NAMALWA (cell line): ENCODE results near the gene TFAP2B.

Experiments
- DNase-seq: peaks from one replicate; pipeline ENCODE4 v3.0.0-alpha.2; 2015; ENCODE audit warnings: low spot score

Gene TFAP2B

DNA sequence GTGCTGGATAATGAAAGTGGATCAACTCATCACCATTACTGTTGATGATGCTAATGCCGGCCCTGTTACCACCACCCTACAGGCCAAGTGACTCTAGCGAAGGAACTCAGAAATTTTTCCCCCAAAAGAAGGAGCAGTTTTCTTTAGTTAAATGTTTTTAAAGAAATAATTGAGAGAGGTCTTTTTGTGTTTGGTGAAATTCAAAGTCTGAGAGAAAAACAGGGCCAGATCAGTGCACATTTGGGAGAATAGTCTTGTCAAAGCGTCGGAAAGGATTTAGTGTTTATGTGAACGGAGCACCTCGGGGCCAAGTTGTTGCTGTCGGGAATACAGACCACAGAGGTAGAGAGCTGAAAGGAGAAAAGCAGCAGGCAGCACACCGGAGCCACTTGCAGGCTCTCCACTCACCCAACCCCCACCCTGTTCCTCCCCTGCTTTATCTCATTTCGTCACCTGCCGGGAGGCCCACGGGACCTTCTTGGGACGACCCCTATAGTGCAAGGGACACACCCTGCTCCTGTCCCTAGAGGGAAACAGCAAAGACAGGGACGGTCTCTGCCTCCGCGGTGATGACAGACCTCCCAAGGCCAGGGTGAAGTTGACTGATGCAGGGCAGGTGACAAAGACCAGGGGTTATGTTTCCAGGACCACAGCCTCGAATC, 6.8 kb downstream of the TFAP2B start:
- no peak for DNase-seq

DNA sequence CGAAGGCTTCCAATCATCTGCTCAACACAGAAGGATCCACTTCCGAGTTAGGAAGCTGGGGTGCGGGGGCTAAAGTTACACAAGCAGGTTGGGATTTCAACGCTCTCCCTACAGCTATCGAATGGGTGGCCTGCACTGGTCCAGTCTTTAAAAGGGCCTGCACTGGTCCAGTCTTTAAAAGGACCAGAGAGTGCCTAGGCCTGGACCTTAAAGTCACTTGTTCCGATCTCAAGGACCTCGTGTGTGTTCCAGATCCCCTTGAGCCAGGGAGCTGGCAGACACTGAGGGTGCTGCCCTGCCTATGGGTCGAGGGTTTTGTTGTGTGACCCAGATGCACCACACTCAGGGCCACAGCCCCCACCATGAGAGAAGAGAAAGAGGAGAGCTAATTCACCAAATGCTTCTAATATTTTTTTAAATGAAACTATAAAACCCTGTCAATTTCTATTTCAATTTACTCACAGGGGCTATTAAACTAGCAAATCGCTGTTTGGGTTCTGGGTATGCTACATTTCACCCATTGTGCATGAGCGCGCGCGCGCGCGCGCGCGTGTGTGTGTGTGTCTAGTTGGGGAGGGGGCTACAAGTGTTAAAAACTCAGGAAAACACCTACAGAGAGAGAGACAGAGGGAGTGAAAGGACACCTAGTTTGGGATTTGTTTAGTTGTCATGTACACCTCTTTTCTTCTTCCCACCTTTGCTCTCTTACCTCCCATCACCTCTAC, 7.5 kb downstream of the TFAP2B start:
- DNase-seq = no peak

DNA sequence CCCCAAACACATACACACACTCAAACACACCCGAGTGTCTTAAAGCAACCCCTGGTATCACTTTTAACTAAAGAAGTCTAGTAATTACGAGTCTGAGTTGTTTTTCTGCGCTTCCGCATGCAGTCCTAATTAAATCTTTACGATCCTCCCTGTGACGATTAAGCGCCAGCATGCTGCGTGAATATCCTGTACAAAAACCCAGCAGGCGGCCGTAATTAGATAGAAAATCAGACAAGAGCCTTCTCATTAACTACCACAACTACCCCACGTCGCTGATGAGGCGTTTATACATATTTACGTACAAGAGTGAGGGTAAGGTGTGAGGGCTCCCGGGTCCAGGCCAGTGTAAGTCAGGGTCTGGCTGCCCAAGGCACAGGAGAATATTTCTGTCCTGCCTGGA, 8.1 kb downstream of the TFAP2B start:
- DNase-seq = no peak

DNA sequence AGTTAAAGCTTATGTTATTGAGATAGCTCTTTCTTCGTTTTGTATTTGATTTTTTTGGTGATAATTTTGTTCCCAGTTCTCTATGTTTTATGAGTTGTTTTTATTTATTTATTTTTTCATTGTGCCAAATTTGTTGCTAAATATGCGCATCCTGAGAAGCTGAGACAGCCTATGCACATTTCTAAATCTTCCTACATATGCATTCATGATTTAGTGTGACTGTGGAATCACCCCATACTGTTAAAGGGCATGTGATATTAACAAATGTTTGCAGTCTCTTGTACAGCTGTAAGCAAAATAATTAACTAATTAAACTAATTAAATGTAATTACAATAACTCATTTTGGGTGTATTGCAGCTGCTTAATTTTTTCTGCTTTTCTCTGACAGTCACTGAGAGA, 10.4 kb downstream of the TFAP2B start:
- DNase-seq = no peak

DNA sequence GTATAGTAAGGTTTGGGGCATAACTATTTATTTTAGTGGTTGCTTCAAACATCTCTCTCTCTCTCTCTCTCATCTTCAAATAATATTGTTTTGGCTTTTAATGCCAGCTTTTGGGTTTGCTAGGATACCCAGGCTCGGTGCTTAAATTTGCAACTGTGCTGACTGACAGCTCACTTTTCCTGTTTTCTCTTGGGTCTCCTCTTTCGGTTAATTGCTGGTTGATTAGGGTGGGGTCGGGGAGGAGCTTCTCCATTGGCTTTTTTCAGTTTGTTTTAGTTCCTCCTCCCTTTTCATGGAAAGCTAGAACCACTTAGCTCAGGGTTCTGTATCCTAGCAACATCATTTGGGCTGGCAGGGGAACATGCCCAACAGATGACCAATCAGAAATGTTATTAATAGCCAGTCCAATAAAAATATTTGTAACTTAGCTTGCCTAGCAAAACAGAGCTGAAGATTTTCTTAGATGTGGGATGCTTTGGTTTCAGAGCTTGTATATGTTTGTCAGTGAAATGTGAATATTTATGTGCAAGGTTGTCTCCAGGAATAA, 11.3 kb downstream of the TFAP2B start:
- DNase-seq = no peak

DNA sequence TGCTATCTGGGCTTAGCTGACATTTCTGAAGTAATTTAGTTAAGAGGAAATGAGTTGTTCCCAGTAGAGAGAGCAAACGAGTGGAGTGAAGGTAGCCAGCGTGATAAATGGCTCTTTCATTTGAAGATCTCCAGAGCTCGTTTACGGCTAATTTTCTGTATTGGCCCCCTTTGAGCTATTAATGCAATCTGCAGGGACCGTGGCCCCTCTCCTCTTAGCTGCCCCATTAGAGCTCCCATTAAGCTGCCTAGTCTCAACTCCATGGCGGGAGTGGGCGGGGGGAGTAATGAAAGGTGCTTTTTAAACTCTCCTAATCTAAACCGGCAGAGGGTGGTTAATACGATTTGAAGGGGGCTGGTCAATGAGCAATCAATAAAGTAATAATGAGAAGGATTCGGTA, 12.5 kb downstream of the TFAP2B start:
- no peak for DNase-seq

DNA sequence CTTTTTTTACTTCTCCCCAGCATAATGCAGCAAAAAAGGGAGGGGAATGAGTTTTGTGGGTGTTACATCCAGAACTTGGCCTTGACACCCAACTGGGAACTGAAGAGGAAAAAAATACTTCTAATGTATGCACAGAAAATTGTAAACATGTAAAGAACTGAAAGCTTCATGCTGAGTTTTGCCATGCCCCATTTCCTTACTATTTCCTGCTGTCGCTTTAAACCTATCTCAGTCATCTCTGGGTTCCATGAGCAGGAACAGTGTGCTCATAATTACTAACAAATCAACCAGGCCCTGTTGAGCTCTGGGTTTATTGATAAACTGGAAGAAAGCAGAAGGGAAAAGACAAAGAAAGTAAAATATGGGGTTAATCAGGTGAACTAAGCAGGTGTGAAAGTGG, 14.2 kb downstream of the TFAP2B start:
- no peak for DNase-seq

DNA sequence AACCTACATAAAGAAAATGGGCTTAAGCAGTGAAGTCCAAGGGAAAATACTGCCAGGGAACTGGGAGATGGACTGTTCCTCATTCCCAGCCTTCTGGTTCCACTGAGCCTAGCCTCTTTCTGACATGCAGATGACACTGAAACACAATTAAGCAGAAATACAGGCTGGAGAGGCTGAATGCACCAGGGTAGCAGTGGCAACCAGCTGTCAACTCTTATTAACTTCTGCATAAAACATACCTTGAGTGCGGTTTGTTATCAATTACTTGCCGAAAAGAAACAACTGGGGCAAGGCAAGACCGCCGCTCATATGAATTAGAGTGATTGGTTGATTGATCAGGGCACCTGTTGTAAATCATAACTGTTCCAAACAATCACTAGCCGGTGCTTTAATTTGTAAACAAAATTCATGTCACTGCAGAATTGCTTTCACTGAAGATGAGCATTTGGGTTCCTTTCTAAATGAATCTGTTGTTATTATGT, 16.3 kb downstream of the TFAP2B start:
- DNase-seq = no peak

DNA sequence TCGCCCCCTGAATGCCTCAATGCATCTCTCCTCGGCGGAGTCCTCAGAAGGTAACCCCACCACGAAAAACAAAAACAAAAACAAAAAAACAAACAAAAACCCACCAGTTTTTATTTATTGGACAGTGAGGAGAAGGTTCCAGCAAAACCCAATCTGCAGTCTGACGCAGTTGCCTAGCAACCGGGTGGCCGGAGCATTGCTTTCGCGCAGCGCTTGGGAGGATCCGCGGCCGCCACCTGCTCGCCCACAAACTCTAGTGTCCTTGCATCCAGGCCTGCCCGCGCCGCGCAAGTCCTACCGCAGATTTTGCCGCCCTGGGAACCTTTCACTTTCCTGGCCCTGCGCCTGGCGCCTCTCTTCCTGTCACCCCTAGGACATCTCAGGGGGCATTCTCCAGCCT, 17.6 kb downstream of the TFAP2B start:
- no peak for DNase-seq

DNA sequence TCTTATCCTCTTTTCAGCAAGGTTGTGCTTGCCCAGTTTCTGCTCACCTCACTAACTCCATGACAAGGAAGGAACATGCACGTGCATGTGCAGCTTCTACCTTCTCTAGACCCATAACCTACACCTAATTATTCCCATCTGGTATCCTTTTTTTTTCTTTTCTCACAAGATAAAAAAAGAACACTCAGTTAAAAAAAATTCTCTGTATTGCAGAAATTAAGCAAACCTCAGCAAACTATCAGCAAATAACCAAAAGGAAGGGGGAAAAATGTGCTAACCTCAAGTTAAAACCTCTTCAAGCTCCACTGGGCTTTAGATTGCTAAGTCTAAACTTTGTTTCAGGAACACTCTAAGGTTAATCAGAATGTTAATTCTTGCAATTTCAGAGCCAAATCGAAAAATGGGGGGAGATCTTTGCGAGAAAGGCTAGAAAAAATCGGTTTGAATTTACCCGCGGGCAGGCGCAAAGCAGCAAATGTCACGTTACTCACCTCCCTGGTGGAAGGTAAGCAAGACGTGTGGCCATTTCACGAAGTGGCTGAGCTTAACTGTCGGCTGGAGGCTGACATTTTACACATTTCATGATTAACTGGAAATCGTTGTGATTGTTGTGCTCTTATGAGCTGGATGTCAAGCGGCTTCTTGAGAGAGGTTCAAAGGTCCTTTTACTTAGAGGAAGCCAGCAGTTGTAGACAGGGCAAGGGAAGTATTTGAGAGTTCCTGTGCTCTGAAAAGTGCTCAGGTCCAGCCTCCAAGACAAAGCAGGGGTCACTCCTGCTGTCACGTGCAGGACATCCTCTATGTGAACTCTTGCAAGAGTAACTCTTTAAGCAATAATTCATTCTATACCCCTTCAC, 19.1 kb downstream of the TFAP2B start:
- DNase-seq = no peak

DNA sequence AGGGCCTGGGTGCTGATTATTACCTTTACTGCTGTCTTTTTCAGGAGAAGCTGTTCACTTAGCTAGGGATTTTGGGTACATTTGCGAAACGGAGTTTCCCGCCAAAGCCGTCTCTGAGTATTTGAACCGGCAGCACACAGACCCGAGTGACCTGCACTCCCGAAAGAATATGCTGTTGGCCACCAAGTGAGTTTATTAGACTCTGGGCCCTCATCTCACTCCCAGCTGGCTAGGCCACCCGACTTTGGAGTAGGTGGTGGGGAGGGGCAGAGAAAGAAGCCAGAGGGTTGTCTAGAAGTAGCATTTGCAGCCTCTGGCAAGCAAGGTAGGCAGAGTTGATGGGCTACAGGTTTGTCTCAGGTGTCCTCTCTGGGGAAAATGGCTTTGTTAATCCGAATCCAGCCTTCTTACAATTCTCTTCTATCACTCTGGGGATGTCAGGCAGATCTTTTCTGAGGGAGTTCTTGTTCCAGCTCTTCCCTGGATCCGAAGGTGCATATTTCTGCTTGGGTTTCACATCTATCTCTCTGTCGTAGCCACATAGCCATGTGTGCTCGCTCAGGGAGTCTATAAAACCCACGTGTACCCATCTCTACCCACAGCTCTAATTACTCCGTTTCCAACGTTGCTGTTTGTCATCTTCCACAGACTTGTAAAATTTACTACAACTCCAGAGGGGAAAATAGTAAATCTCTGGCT, 21.6 kb downstream of the TFAP2B start:
- no peak for DNase-seq

DNA sequence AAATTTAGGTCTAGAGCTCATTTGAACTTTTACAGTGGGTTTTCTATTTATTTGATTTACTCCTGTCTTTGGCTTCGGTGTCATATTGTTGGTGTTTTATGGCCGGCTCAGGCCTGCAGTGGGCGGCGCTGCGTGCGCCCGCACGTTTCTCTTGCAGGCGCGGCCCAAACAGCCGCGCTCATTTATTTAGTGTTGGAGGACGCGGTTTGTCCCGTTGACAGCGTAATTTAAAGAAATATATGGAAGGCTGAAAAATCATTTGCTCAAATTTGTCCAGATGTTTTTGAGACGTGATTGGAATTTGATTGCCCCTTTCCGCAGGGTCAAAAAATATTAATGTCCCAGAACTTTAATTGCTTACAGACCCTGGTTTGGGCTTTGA, 22.1 kb downstream of the TFAP2B start:
- DNase-seq = no peak

DNA sequence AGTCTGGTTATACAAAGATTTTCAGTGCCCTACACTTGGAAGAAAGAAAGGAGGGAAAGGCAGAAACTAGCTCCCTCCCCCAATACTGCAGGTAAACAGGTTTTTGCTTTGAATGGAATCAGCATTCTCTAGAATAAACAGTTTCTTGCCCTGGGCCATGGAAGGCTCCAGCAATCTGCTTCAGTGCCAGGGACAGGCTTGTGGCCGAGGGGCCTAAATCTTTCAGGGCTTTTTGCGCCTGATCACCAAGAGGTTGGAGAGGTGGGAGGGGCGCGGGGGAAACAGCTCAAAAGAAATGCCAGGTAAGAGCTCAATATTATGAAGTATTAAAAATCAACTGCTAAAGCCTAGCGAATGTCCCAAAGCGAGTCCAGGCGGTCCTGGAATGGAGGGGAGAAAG, 23.8 kb downstream of the TFAP2B start:
- no peak for DNase-seq

DNA sequence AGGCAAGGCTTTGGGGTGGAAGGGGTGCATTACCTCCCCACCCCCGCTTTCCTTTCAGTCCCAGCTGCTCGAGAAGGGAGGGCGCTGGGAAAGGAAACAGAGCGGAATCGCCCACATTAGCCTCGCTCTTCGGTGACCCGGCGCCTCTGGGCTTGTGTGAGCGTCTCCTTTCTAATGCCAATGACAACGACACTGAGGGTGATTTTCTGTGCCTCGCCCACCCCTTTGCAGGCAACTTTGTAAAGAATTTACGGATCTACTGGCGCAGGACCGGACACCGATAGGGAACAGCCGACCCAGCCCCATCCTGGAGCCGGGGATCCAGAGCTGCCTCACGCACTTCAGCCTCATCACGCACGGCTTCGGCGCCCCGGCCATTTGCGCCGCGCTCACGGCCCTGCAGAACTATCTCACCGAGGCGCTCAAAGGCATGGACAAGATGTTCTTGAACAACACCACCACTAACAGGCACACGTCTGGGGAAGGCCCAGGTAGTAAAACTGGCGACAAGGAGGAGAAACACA, 24.3 kb downstream of the TFAP2B start:
- DNase-seq = no peak

DNA sequence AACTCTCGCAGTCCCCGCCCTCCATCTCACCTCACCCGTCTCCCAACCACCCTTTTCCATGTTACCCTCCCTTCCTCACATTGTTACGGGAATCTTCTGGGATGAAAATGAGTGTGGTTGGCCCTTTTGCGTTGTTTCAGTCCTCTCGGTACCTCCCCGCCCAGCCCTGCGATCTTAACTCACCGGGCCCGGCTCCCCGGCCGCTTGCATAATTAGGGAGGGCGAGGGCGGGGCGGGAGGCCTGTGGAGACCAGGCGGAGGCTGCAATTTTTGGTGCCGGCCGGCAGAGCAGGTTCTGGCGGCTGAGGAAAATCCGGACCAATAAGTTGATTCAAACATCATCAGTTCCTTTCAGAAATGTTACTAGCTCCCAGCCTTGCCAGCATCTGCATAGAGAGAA, 25.2 kb downstream of the TFAP2B start:
- DNase-seq = no peak

DNA sequence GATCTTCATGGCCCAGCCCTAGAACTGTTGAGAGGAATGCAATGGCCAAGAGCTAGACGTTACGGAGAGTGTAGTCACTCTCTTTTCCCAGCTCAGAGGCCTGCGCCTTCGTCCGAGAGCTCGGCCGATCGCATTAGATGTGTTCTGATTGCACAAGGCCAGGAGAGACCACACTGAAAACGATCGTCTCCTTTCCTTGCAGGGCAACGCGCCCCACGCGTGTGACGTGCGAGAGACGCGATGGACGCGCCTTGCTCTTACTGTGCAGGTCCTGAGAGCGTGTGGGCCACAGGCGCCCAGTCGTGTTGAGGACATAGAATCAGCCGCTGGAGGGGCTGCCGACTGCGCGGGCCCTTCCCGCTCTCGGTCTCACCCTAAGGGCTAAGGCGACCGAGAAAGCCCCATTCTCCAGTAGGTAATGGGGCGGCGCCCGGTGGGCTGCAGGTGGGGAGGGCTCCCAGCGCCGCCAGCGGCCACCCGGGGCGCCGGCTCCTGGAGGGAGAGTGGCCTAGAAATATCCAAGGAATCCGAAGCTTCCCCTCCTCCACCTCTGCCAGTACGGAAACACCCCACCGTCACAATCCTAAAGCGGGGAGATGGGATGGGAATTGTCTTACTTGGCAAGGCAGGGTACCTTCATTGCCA, 26.9 kb downstream of the TFAP2B start:
- no peak for DNase-seq

DNA sequence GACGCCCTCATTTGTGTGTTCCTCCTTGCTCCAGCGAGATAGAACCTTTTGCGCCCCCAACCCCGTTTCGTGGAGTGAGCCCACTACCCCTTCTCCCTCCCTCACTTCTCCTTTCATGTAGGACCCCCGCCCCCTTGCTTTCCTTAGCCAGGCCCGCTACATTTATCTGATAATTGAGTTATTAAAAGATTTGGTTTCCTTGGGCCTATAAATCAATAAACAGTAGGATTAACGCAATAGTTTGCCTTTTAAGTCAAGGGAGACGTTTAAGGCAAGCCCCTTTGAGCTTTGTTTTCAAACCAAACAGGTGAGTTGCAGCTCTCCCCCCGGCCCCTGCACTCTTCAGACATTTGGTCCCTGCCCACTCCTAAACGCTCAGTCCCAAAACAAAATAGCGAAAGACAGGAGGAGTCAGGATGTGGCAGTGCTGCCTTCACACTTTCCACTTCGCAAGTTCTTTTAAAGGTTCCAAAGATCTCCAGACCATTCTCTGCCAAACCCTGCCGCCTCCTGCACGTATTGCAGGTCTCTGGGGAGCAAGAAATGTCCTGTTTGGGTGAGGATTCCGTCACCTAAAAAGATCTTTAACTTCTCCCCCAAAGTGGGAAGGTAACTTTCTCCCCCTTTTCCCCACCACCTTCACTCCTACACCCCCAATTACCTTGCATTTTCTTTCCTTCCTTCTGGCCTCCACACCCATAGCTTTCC, 27.6 kb downstream of the TFAP2B start:
- no peak for DNase-seq

DNA sequence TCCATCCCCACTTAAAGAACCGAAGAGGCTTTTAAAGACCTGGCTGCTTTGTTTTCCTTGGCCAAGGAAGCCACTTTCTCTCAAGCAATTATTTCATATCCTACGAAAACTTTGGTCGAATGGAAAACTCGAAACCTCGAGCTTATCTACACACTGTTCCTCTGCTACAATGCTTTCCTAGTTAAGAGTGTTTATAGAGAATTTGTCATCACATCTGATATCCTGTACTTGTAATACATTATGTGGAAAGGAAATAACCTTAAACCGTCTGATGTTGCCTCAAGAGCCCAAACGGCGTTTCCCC, 28.1 kb downstream of the TFAP2B start:
- no peak for DNase-seq

DNA sequence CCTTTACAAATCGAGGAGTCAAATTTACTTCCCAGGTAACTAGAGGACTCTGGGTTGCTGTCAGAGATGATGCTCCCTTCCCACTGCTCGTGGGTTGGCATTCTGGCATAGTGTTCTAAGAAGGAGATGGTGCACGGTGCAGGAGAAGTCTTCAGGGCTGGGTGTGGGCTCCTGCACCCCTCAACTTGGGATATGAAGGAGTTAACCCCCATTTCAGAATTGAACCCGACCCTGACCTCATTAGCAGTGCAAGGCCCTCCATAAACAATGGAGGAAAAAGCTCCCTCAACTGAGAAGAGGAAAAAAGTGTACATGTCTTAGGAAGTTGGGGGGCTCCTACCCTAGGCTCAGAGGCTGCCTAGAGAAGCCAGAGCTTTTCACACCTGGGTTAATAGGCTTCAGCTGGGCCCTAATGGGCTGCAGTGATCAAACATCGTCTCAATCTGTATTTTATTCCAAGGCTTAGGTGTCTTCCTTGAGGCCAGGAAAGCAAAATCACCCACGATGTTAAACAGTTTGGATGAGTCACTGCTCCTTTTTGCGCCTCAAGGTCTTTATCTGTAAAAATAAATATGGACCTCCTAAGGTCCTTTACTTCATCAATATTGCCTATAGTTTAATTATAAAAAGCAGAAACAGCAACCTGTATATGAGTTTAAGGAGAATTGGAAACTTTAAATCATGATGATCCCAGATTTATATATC, 29.4 kb downstream of the TFAP2B start:
- DNase-seq = no peak
